IMR-90 (cell line): ENCODE results near the gene ARHGEF26. TPM values are rescaled to one million over a fixed set of nuclear protein-coding genes. Genes with fewer than 3 reads are reported as not detected.

Experiments used
- ATAC-seq: fragments of 200-7000 bp; cut with Tn5 transposase; 2 replicates; pipeline ENCODE4 v1.9.1; 2020; ENCODE audit warnings: low read depth, mild to moderate bottlenecking, moderate library complexity
- BruUV-seq: library from RNA; stranded (reverse); fragments of 400-500 nt; replicated peaks from 2 replicates; lab custom pipeline; 2021; lab: Mats Ljungman, UMichigan
- CTCF ChIA-PET: fragments of 300-600 bp; formaldehyde crosslinking; extraction: SDS; loops from one replicate; lab custom pipeline; 2021; ENCODE audit warnings: antibody characterized with exemption; lab: Yijun Ruan, JAX
- POLR2A ChIA-PET: fragments of 300-600 bp; sonication (Branson Sonifier 250); formaldehyde crosslinking; loops from one replicate; lab custom pipeline; 2022; ENCODE audit warnings: antibody characterized with exemption; ENCODE audit not compliant: unreplicated experiment; lab: Charles Lee
- DNase-seq: peaks from one replicate; pipeline ENCODE4 v3.0.0; 2013
- H2AFZ ChIP-seq: replicated peaks from 2 replicates; pipeline ENCODE3; 2013; ENCODE audit warnings: low read length, mild to moderate bottlenecking; ENCODE audit not compliant: poor library complexity
- H2AK5ac ChIP-seq: 2 replicates; pipeline ENCODE4 v1.6.1; 2013; ENCODE audit warnings: low read depth, low read length, inconsistent platforms
- H2AK9ac ChIP-seq: replicated peaks from 2 replicates; pipeline ENCODE3; 2013; ENCODE audit warnings: mild to moderate bottlenecking, low read depth, low read length, moderate library complexity; ENCODE audit not compliant: poor library complexity
- H2BK120ac ChIP-seq: 2 replicates; pipeline ENCODE4 v1.6.1; 2013; ENCODE audit warnings: low read depth, low read length, inconsistent platforms
- H2BK15ac ChIP-seq: 3 replicates; pipeline ENCODE4 v1.6.1; 2013; ENCODE audit warnings: low read depth, low read length, inconsistent platforms
- H2BK20ac ChIP-seq: 2 replicates; pipeline ENCODE4 v1.6.1; 2013; ENCODE audit warnings: low read depth, mild to moderate bottlenecking, inconsistent platforms, low read length, moderate library complexity
- H2BK5ac ChIP-seq: 2 replicates; pipeline ENCODE4 v1.6.1; 2013; ENCODE audit warnings: mild to moderate bottlenecking, low read depth, low read length, inconsistent platforms; ENCODE audit not compliant: poor library complexity, severe bottlenecking
- H3K14ac ChIP-seq: replicated peaks from 2 replicates; pipeline ENCODE4 v1.6.1; 2013; ENCODE audit warnings: low read depth, low read length, inconsistent platforms
- H3K18ac ChIP-seq: 2 replicates; pipeline ENCODE4 v1.6.1; 2013; ENCODE audit warnings: low read depth, low read length, control low read depth
- H3K23ac ChIP-seq: 2 replicates; pipeline ENCODE4 v1.6.1; 2013; ENCODE audit warnings: low read depth, low read length, inconsistent platforms
- H3K27ac ChIP-seq: 2 replicates; pipeline ENCODE4 v1.5.1; 2013; ENCODE audit warnings: mild to moderate bottlenecking, control low read depth, low read length; ENCODE audit not compliant: insufficient read depth
- H3K27me3 ChIP-seq: 2 replicates; pipeline ENCODE4 v1.6.1; 2013; ENCODE audit warnings: low read length; ENCODE audit not compliant: control insufficient read depth, insufficient read depth
- H3K36me3 ChIP-seq: 2 replicates; pipeline ENCODE4 v1.6.1; 2013; ENCODE audit warnings: low read length, mixed read lengths; ENCODE audit not compliant: control insufficient read depth, insufficient read depth
- H3K4ac ChIP-seq: 2 replicates; pipeline ENCODE4 v1.6.1; 2013; ENCODE audit warnings: low read depth, low read length, inconsistent platforms
- H3K4me1 ChIP-seq: 2 replicates; pipeline ENCODE4 v1.6.1; 2013; ENCODE audit warnings: low read length, mixed read lengths; ENCODE audit not compliant: control insufficient read depth, insufficient read depth
- H3K4me2 ChIP-seq: 2 replicates; pipeline ENCODE4 v1.6.1; 2013; ENCODE audit warnings: low read depth, mild to moderate bottlenecking, control low read depth, low read length, moderate library complexity
- H3K4me3 ChIP-seq: 2 replicates; pipeline ENCODE4 v1.5.1; 2013; ENCODE audit warnings: low read depth, mild to moderate bottlenecking, control low read depth, low read length, moderate library complexity; ENCODE audit not compliant: insufficient read depth
- H3K56ac ChIP-seq: 2 replicates; pipeline ENCODE4 v1.6.1; 2013; ENCODE audit warnings: low read length, inconsistent platforms; ENCODE audit not compliant: insufficient read depth; ENCODE audit errors: extremely low read depth
- H3K79me1 ChIP-seq, 2 experiments: 2 replicates each; pipeline ENCODE4 v1.6.1; 2013; ENCODE audit warnings: low read length in 2 of 2, inconsistent platforms in 1 of 2, low read depth in 1 of 2
- H3K9ac ChIP-seq: 2 replicates; pipeline ENCODE4 v1.6.1; 2013; ENCODE audit warnings: low read depth, low read length, control low read depth
- H3K9me1 ChIP-seq: 2 replicates; pipeline ENCODE4 v1.6.1; 2013; ENCODE audit warnings: low read length, inconsistent platforms; ENCODE audit not compliant: insufficient read depth
- H3K9me3 ChIP-seq: 2 replicates; pipeline ENCODE4 v1.6.1; 2013; ENCODE audit warnings: low read length; ENCODE audit not compliant: control insufficient read depth, insufficient read depth
- H4K20me1 ChIP-seq: 2 replicates; pipeline ENCODE4 v1.6.1; 2013; ENCODE audit warnings: low read length, inconsistent platforms; ENCODE audit not compliant: insufficient read depth
- H4K5ac ChIP-seq: 2 replicates; pipeline ENCODE4 v1.6.1; 2013; ENCODE audit warnings: mild to moderate bottlenecking, low read depth, low read length, control low read depth
- H4K8ac ChIP-seq, 2 experiments: 2 replicates each; pipeline ENCODE4 v1.6.1; 2013; ENCODE audit warnings: low read depth in 2 of 2, low read length in 2 of 2, control low read depth in 1 of 2, inconsistent platforms in 1 of 2
- H4K91ac ChIP-seq: 2 replicates; pipeline ENCODE4 v1.6.1; 2013; ENCODE audit warnings: low read depth, low read length, inconsistent platforms; ENCODE audit not compliant: insufficient read depth
- BHLHE40 ChIP-seq: fragments of 150-350 bp; IDR thresholded peaks from 2 replicates; pipeline ENCODE4 v1.6.1; 2016; ENCODE audit warnings: mild to moderate bottlenecking, low read depth, low read length
- CEBPB ChIP-seq: IDR thresholded peaks from 2 replicates; pipeline ENCODE4 v1.6.1; 2012; ENCODE audit warnings: low read depth, low read length, improper control_type of control experiment
- CHD1 ChIP-seq: IDR thresholded peaks from 2 replicates; pipeline ENCODE4 v1.6.1; 2012; ENCODE audit warnings: low read depth, low read length, improper control_type of control experiment
- FOS ChIP-seq: fragments of 150-350 bp; IDR thresholded peaks from 2 replicates; pipeline ENCODE4 v1.6.1; 2016; ENCODE audit warnings: low read depth, low read length
- MAFK ChIP-seq: IDR thresholded peaks from 2 replicates; pipeline ENCODE4 v1.6.1; 2012; ENCODE audit warnings: low read depth, low read length, improper control_type of control experiment
- MAZ ChIP-seq: IDR thresholded peaks from 2 replicates; pipeline ENCODE4 v1.6.1; 2012; ENCODE audit warnings: low read depth, mild to moderate bottlenecking, low read length, improper control_type of control experiment, moderate library complexity, borderline replicate concordance
- MXI1 ChIP-seq: IDR thresholded peaks from 2 replicates; pipeline ENCODE4 v1.6.1; 2012; ENCODE audit warnings: low read depth, mild to moderate bottlenecking, low read length, moderate library complexity, borderline replicate concordance
- NFE2L2 ChIP-seq: fragments of 150-350 bp; IDR thresholded peaks from 2 replicates; pipeline ENCODE4 v1.6.1; 2016; ENCODE audit warnings: low read depth, mild to moderate bottlenecking, low read length
- POLR2A ChIP-seq: IDR thresholded peaks from 2 replicates; pipeline ENCODE4 v1.6.1; 2012; ENCODE audit warnings: mild to moderate bottlenecking, low read depth, low read length
- RAD21 ChIP-seq: IDR thresholded peaks from 2 replicates; pipeline ENCODE4 v1.6.1; 2012; ENCODE audit warnings: low read length, improper control_type of control experiment
- RCOR1 ChIP-seq: IDR thresholded peaks from 2 replicates; pipeline ENCODE4 v1.6.1; 2012; ENCODE audit warnings: mild to moderate bottlenecking, low read length, improper control_type of control experiment; ENCODE audit not compliant: insufficient replicate concordance
- RFX5 ChIP-seq: IDR thresholded peaks from 2 replicates; pipeline ENCODE4 v1.8.0; 2012; ENCODE audit warnings: low read depth, mild to moderate bottlenecking, low read length, moderate library complexity
- SMC3 ChIP-seq: fragments of 150-350 bp; IDR thresholded peaks from 2 replicates; pipeline ENCODE4 v1.6.1; 2016; ENCODE audit warnings: low read depth, mild to moderate bottlenecking, antibody characterized with exemption, low read length, moderate library complexity
- WGBS, 2 experiments: methylation state at CpG; one replicate each; pipeline versions ENCODE4 v1.1.5 to v1.1.7; 2013; ENCODE audit warnings: missing lambda C conversion rate in 2 of 2; ENCODE audit not compliant: insufficient read length in 1 of 2; ENCODE audit errors: extremely low coverage in 2 of 2; 5-methylcytosine and 5-hydroxymethylcytosine counted together
- dilution Hi-C: fragments of 300-500 bp; cut with HindIII; formaldehyde crosslinking; loops from one replicate; pipeline ENCODE4 v1.14.3; 2018; ENCODE audit warnings: low sequenced_read_pairs; ENCODE audit not compliant: unreplicated experiment
- in situ Hi-C: fragments of 300-500 bp; cut with MboI; formaldehyde crosslinking; loops from 3 replicates; pipeline ENCODE4 v1.14.3; 2019; ENCODE audit warnings: low sequenced_read_pairs, inconsistent platforms, mixed read lengths
- intact Hi-C: fragments of 100-400 bp; cut with micrococcal nuclease; formaldehyde crosslinking; loops from 2 replicates; pipeline ENCODE4 v1.10.0; 2022
- polyA plus RNA-seq, 3 experiments: library from polyadenylated mRNA; depleted of rRNA; stranded (reverse); fragments of >200 nt; gene quantifications; 2 replicates each; pipeline ENCODE4 v1.2.3, GENCODE V29; 2012; ENCODE audit warnings: low replicate concordance in 1 of 3
- total RNA-seq: library from RNA; depleted of rRNA; stranded (reverse); fragments of >200 nt; gene quantifications from 2 replicates; pipeline ENCODE4 v1.2.3, GENCODE V29; 2012
- TF ChIP-seq, protein P1 (sequence below): conservative IDR thresholded peaks from 2 replicates; pipeline ENCODE4 v1.5.1; 2012; ENCODE audit warnings: mild to moderate bottlenecking, low read depth, low read length, improper control_type of control experiment
- TF ChIP-seq, protein P2 (sequence below): fragments of 150-350 bp; IDR thresholded peaks from 2 replicates; pipeline ENCODE4 v1.6.1; 2016; ENCODE audit warnings: low read depth, mild to moderate bottlenecking, low read length, moderate library complexity, borderline replicate concordance
- TF ChIP-seq, protein P3 (sequence below): fragments of 150-350 bp; IDR thresholded peaks from 2 replicates; pipeline ENCODE4 v1.6.1; 2017; ENCODE audit warnings: mild to moderate bottlenecking, antibody characterized with exemption, low read length, low read depth

Gene ARHGEF26
- total and polyA plus RNA-seq, 2 of the 4 experiments (the other 2 are of a cell fraction): 2.0 to 2.3 TPM

DNA sequence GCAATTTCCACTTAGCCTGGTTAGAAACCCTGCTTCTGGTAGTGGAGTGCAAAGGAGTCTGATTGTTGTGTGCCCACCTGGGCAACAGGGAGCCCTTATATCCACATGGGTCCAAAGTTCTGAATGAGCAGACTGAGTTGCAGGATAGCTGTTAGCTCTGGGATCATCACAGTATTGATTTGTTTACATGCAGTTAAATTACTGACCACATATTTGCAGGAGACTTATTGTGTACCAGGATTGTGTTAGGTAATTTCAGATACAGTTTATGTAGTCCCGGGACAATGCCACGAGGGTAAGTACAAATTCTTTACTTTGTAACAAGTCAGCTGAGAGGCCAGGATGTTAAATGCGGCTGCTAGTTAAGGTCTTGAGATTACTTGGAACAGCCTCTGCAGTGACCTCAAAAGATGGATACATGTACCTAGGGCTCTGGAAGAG, 18.8 kb downstream of the ARHGEF26 start:
- WGBS, 2 experiments: 90% methylated on average over 3 of the region's 3 CpGs; no CpG with 5 or more reads in 1 of the 2 experiments
- Histone ChIP-seq H2BK120ac (no peak overlapping the region), H3K4me1 (no peaks in the 10 kb centered on the region), H4K20me1 (no peaks in the 10 kb centered on the region), H3K9me3 (no peaks in the 10 kb centered on the region), H2AFZ (no peak overlapping the region), H4K5ac (no peak overlapping the region), H2AK5ac (no peak overlapping the region), H3K56ac (no peak overlapping the region), H3K18ac (no peak overlapping the region), H4K91ac (no peak overlapping the region), H3K4ac (no peak overlapping the region), H3K14ac (no peak overlapping the region), H2BK20ac (no peak overlapping the region), H2BK15ac (no peak overlapping the region), H3K27me3 (no peaks in the 10 kb centered on the region), H3K36me3 (no peaks in the 10 kb centered on the region), H2BK5ac (no peak overlapping the region), H3K4me3 (no peak overlapping the region), H3K23ac (no peak overlapping the region), H3K9ac (no peak overlapping the region), H2AK9ac (no peak overlapping the region), H3K79me1 (no peaks in the 10 kb centered on the region), H3K4me2 (no peak overlapping the region), H3K9me1 (no peaks in the 10 kb centered on the region), H4K8ac (no peak overlapping the region), H3K27ac (no peak overlapping the region)
- ATAC-seq (no peak), DNase-seq (no peak)
- intact Hi-C loops (no loop called here), dilution Hi-C loops (no loop called here), in situ Hi-C loops (no loop called here)
- TF ChIP-seq SMC3 (no peak), MAFK (no peak), POLR2A (no peak), CEBPB (no peak), MXI1 (no peak), FOS (no peak), RCOR1 (no peak), NFE2L2 (no peak), RFX5 (no peak), MAZ (no peak), BHLHE40 (no peak), RAD21 (no peak), CHD1 (no peak)
- TF ChIP-seq, protein P1, sequence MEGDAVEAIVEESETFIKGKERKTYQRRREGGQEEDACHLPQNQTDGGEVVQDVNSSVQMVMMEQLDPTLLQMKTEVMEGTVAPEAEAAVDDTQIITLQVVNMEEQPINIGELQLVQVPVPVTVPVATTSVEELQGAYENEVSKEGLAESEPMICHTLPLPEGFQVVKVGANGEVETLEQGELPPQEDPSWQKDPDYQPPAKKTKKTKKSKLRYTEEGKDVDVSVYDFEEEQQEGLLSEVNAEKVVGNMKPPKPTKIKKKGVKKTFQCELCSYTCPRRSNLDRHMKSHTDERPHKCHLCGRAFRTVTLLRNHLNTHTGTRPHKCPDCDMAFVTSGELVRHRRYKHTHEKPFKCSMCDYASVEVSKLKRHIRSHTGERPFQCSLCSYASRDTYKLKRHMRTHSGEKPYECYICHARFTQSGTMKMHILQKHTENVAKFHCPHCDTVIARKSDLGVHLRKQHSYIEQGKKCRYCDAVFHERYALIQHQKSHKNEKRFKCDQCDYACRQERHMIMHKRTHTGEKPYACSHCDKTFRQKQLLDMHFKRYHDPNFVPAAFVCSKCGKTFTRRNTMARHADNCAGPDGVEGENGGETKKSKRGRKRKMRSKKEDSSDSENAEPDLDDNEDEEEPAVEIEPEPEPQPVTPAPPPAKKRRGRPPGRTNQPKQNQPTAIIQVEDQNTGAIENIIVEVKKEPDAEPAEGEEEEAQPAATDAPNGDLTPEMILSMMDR: no peak
- TF ChIP-seq, protein P2, sequence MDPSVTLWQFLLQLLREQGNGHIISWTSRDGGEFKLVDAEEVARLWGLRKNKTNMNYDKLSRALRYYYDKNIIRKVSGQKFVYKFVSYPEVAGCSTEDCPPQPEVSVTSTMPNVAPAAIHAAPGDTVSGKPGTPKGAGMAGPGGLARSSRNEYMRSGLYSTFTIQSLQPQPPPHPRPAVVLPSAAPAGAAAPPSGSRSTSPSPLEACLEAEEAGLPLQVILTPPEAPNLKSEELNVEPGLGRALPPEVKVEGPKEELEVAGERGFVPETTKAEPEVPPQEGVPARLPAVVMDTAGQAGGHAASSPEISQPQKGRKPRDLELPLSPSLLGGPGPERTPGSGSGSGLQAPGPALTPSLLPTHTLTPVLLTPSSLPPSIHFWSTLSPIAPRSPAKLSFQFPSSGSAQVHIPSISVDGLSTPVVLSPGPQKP: no peak
- TF ChIP-seq, protein P3, sequence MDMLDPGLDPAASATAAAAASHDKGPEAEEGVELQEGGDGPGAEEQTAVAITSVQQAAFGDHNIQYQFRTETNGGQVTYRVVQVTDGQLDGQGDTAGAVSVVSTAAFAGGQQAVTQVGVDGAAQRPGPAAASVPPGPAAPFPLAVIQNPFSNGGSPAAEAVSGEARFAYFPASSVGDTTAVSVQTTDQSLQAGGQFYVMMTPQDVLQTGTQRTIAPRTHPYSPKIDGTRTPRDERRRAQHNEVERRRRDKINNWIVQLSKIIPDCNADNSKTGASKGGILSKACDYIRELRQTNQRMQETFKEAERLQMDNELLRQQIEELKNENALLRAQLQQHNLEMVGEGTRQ: no peak
- ChIA-PET CTCF (no interaction called here), POLR2A (no interaction called here)
- BruUV-seq: no TSS peak
